SK-N-SH (cell line): Measurements from ENCODE around the gene LRRC1. TPM values are rescaled to one million over a fixed set of nuclear protein-coding genes. Genes with fewer than 3 reads are reported as not detected.

ENCODE experiments used
- CTCF ChIA-PET: fragments of 300-600, 350-600 bp; formaldehyde crosslinking; extraction: SDS; loops from one replicate; lab custom pipeline; 2021; lab: Yijun Ruan, JAX
- POLR2A ChIA-PET: fragments of 350-600 bp; sonication (Branson Sonifier 250); formaldehyde crosslinking; extraction: SDS; loops from one replicate; lab custom pipeline; 2020; ENCODE audit warnings: antibody characterized with exemption, inconsistent platforms; lab: Yijun Ruan, JAX
- DNase-seq: peaks from one replicate; pipeline ENCODE4 v3.0.0; 2012
- H2AFZ ChIP-seq: fragments of 200-600 bp; sonication (generic); 2 replicates; pipeline ENCODE4 v1.8.1; 2016; ENCODE audit warnings: antibody characterized with exemption, mild to moderate bottlenecking, low read depth
- H3F3A ChIP-seq: fragments of 200-600 bp; sonication (generic); replicated peaks from 2 replicates; pipeline ENCODE3; 2016; ENCODE audit warnings: antibody characterized with exemption, mild to moderate bottlenecking; ENCODE audit not compliant: insufficient read depth
- H3K27ac ChIP-seq, 2 experiments: fragments of 200-500 bp in 1 of 2; fragments of 200-600 bp in 1 of 2; sonication (Bioruptor generic) in 1 of 2; sonication (generic), shearing (Covaris generic) in 1 of 2; 2 replicates each; pipeline versions ENCODE4 v1.5.1 to v1.6.1; 2014 to 2016; ENCODE audit warnings: low read depth in 2 of 2, inconsistent platforms in 1 of 2, low read length in 1 of 2, mild to moderate bottlenecking in 1 of 2, mixed read lengths in 1 of 2
- H3K27me3 ChIP-seq: fragments of 200-600 bp; sonication (generic), shearing (Covaris generic); 2 replicates; pipeline ENCODE4 v1.6.1; 2016; ENCODE audit warnings: mixed run types; ENCODE audit not compliant: insufficient read depth
- H3K36me3 ChIP-seq, 2 experiments: fragments of 200-500 bp in 1 of 2; fragments of 200-600 bp in 1 of 2; sonication (Bioruptor generic) in 1 of 2; sonication (generic) in 1 of 2; replicated peaks in 1 of 2; 2 replicates each; pipeline versions ENCODE3 to v1.5.1; 2014 to 2016; ENCODE audit warnings: low read length in 1 of 2, mild to moderate bottlenecking in 1 of 2; ENCODE audit not compliant: insufficient read depth in 2 of 2, control insufficient read depth in 1 of 2
- H3K4me1 ChIP-seq, 2 experiments: fragments of 200-500 bp in 1 of 2; fragments of 200-600 bp in 1 of 2; sonication (Bioruptor generic) in 1 of 2; sonication (generic), shearing (Covaris generic) in 1 of 2; 2 replicates each; pipeline versions ENCODE4 v1.5.1 to v1.6.1; 2014 to 2016; ENCODE audit warnings: low read depth in 1 of 2, low read length in 1 of 2, mixed run types in 1 of 2; ENCODE audit not compliant: insufficient read depth in 2 of 2, control insufficient read depth in 1 of 2
- H3K4me2 ChIP-seq: fragments of 200-600 bp; sonication (generic), shearing (Covaris generic); 2 replicates; pipeline ENCODE4 v1.6.1; 2017; ENCODE audit warnings: mixed run types
- H3K4me3 ChIP-seq, 2 experiments: fragments of 200-500 bp in 1 of 2; fragments of 200-600 bp in 1 of 2; sonication (Bioruptor generic) in 1 of 2; sonication (generic), shearing (Covaris generic) in 1 of 2; 2 replicates each; pipeline versions ENCODE4 v1.5.1 to v1.8.1; 2014 to 2016; ENCODE audit warnings: low read depth in 2 of 2, inconsistent platforms in 1 of 2, low read length in 1 of 2, mild to moderate bottlenecking in 1 of 2, mixed read lengths in 1 of 2, moderate library complexity in 1 of 2
- H3K79me2 ChIP-seq: fragments of 200-600 bp; sonication (generic); 2 replicates; pipeline ENCODE4 v1.8.1; 2017; ENCODE audit warnings: mild to moderate bottlenecking; ENCODE audit not compliant: insufficient read depth
- H3K9ac ChIP-seq: fragments of 200-600 bp; sonication (generic); 2 replicates; pipeline ENCODE4 v1.6.1; 2017; ENCODE audit warnings: mixed run types
- H3K9me2 ChIP-seq: fragments of 200-600 bp; sonication (generic); 2 replicates; pipeline ENCODE4 v1.6.1; 2017; ENCODE audit warnings: mixed run types
- H3K9me3 ChIP-seq: fragments of 200-600 bp; sonication (generic); 2 replicates; pipeline ENCODE4 v1.6.1; 2017; ENCODE audit warnings: mixed run types, mild to moderate bottlenecking, moderate library complexity
- H4K20me1 ChIP-seq: fragments of 200-600 bp; sonication (generic); 2 replicates; pipeline ENCODE4 v1.6.1; 2017; ENCODE audit warnings: mild to moderate bottlenecking, mixed run types; ENCODE audit not compliant: insufficient read depth
- CTCF ChIP-seq: fragments of 200-600 bp; sonication (generic); IDR thresholded peaks from 2 replicates; pipeline ENCODE4 v1.6.1; 2017; ENCODE audit warnings: antibody characterized with exemption, mild to moderate bottlenecking, moderate library complexity
- EP300 ChIP-seq, 2 experiments: IDR thresholded peaks; 2 replicates each; pipeline versions ENCODE4 v1.4.0 to v1.6.1; 2012; ENCODE audit warnings: borderline replicate concordance in 1 of 2, low read depth in 1 of 2, low read length in 1 of 2
- FOXJ3 ChIP-seq: sonication (generic); formaldehyde crosslinking; IDR thresholded peaks from 2 replicates; pipeline ENCODE4 v1.5.1; 2020; ENCODE audit warnings: mild to moderate bottlenecking, missing genetic modification reagents
- JUND ChIP-seq: IDR thresholded peaks from 2 replicates; pipeline ENCODE4 v1.4.0; 2012
- MAX ChIP-seq: IDR thresholded peaks from 2 replicates; pipeline ENCODE4 v1.4.0; 2012; ENCODE audit warnings: low read depth
- MXI1 ChIP-seq: IDR thresholded peaks from 2 replicates; pipeline ENCODE4 v1.6.1; 2012; ENCODE audit warnings: mild to moderate bottlenecking, low read depth, low read length, improper control_type of control experiment
- RAD21 ChIP-seq: IDR thresholded peaks from 2 replicates; pipeline ENCODE4 v1.6.1; 2012; ENCODE audit warnings: mild to moderate bottlenecking, low read length
- RCOR1 ChIP-seq: fragments of 150-350 bp; IDR thresholded peaks from 2 replicates; pipeline ENCODE4 v1.6.1; 2017; ENCODE audit warnings: antibody characterized with exemption, low read length
- REST ChIP-seq: IDR thresholded peaks from 2 replicates; pipeline ENCODE4 v1.6.1; 2012; ENCODE audit warnings: mild to moderate bottlenecking, low read depth, low read length, moderate library complexity
- RXRA ChIP-seq: IDR thresholded peaks from 2 replicates; pipeline ENCODE4 v1.4.0; 2012; ENCODE audit warnings: low read depth, mild to moderate bottlenecking, borderline replicate concordance
- SMC3 ChIP-seq: IDR thresholded peaks from 2 replicates; pipeline ENCODE4 v1.6.1; 2012; ENCODE audit warnings: low read depth, low read length, improper control_type of control experiment
- TEAD4 ChIP-seq: IDR thresholded peaks from 2 replicates; pipeline ENCODE4 v1.4.0; 2012; ENCODE audit warnings: mild to moderate bottlenecking, borderline replicate concordance; ENCODE audit not compliant: insufficient read depth
- YY1 ChIP-seq: IDR thresholded peaks from 2 replicates; pipeline ENCODE4 v1.4.0; 2012; ENCODE audit warnings: low read depth, mild to moderate bottlenecking
- ZBTB33 ChIP-seq: IDR thresholded peaks from 2 replicates; pipeline ENCODE4 v1.4.0; 2012; ENCODE audit warnings: low read depth, borderline replicate concordance
- WGBS: methylation state at CpG from one replicate; pipeline ENCODE4 v1.1.6; 2017; ENCODE audit warnings: low lambda C conversion rate; 5-methylcytosine and 5-hydroxymethylcytosine counted together
- polyA plus RNA-seq, 3 experiments: library from polyadenylated mRNA; depleted of rRNA; stranded (reverse); fragments of >200 nt; gene quantifications; 2 replicates each; pipeline ENCODE4 v1.2.3, GENCODE V29; 2012

The LRRC1 gene
- polyA plus RNA-seq, 1 of the 3 experiments (the other 2 are of a cell fraction): 0.84 TPM

GRCh38 chr6:53758496-53758895 is 36.3 kb upstream of the LRRC1 start:
- TF ChIP-seq MXI1 (no peak), EP300 (IDR thresholded peaks at IDR 0.05; ENCODE audit: borderline replicate concordance in 1 of 2, low read depth in 1 of 2, low read length in 1 of 2) (no peak), RXRA (no peak), FOXJ3 (CRISPR knock-in tag) (no peak), ZBTB33 (no peak), RAD21 (no peak), REST (no peak), YY1 (no peak), RCOR1 (no peak), SMC3 (no peak)
- Histone ChIP-seq H3K36me3 (no peaks in the 10 kb centered on the region), H3K9me2 (no peaks in the 10 kb centered on the region), H3K9ac (no peak overlapping the region), H2AFZ (no peak overlapping the region), H3K27me3 (no peaks in the 10 kb centered on the region), H3K4me3 (no peak overlapping the region), H3K4me1 (no peaks in the 10 kb centered on the region), H3K4me2 (no peak overlapping the region), H4K20me1 (no peaks in the 10 kb centered on the region), H3K79me2 (no peaks in the 10 kb centered on the region), H3F3A (no peaks in the 10 kb centered on the region), H3K9me3 (no peaks in the 10 kb centered on the region), H3K27ac (no peak overlapping the region)
- CTCF ChIA-PET: interaction anchor here (1.2 to 1.7 kb wide), 2 partner anchors 30 to 33 kb away, joined by 3 to 5 read pairs; no protein-coding TSS in a partner anchor
- WGBS: 9% methylated on average over 1 of the region's 1 CpG
- DNase-seq: no peak
- POLR2A ChIA-PET: no interaction called here

- H3K9me2 ChIP-seq: no peaks in the 10 kb centered on the region
- H3K4me2 ChIP-seq: no peak overlapping the region
- H3K9ac ChIP-seq: no peak overlapping the region
- no peak for TF ChIP-seq MAX
- no peak for TF ChIP-seq CTCF
- no peak for TF ChIP-seq TEAD4
- TF ChIP-seq JUND: no peak
- TF ChIP-seq, all 33 proteins: peak for 0
- no peaks in the 10 kb centered on the region for H4K20me1 ChIP-seq
- H3F3A ChIP-seq: no peaks in the 10 kb centered on the region
- ChIA-PET CTCF (interaction anchor here (0.6 to 1.6 kb wide), 4 partner anchors 23 to 36 kb away, joined by 3 to 5 read pairs (median 4); no protein-coding TSS in a partner anchor), POLR2A (no interaction called here)
- DNase-seq: no peak
- no peaks in the 10 kb centered on the region for H3K79me2 ChIP-seq
- H3K27me3 ChIP-seq: no peaks in the 10 kb centered on the region; the same call in 1 of the 2 replicates
- H3K36me3 ChIP-seq: no peaks in the 10 kb centered on the region
- H2AFZ ChIP-seq: no peak overlapping the region
- 10% methylated on average over 1 of the region's 1 CpG for WGBS
- H3K4me3 ChIP-seq: no peak overlapping the region
- H3K9me3 ChIP-seq: no peaks in the 10 kb centered on the region
- no peaks in the 10 kb centered on the region for H3K4me1 ChIP-seq
- H3K27ac ChIP-seq: no peak overlapping the region
Observed at GRCh38 chr6:53761036-53761435, 33.8 kb upstream of the LRRC1 start.
